Measurements from ENCODE around the gene PHLDB2. TPM values are rescaled to one million over a fixed set of nuclear protein-coding genes. Genes with fewer than 3 reads are reported as not detected.

PHLDB2 gene
- total RNA-seq, 1 experiment from 2014 or later: 143 TPM

DNA sequence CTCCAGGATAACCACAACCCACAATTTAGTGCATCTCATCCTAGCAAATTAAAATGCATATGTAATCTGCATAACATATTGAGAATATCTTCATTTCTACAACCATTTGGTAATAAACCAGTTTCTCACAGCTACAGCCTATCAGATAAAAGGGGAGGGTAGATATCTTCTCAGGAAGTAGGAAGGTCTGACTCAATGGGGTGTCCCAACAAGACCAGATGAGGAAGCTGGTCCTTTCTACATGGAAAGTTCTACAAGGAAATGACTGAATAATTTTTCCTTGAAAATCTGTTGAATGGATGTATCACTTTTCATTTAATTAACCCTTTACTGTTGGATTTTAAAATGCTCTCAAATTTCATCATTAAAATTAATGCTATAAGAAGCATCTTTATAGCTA is 158.0 kb downstream of the PHLDB2 start:
- no peak overlapping the region for H3K4me3 ChIP-seq (replicated peaks in 1 of 2; ENCODE audit: low read depth in 1 of 2, low read length in 2 of 2)
- no TSS peak for BruUV-seq (replicated peaks)
- H3K27ac ChIP-seq (ENCODE audit: low read depth, low read length): no peak overlapping the region
- H3K79me2 ChIP-seq (ENCODE audit: insufficient read depth, low read length): no peaks in the 10 kb centered on the region
- POLR2A ChIA-PET: interaction anchor here (1.4 kb wide), 1 partner anchor 38 kb away, joined by 3 read pairs; the partner anchor contains the start of gene ABHD10
- intact Hi-C loops (cut with micrococcal nuclease): no loop called here
- no peaks in the 10 kb centered on the region for H3K9me3 ChIP-seq (ENCODE audit: control insufficient read depth in 1 of 2, insufficient read depth in 1 of 2, low read depth in 1 of 2, low read length in 2 of 2)
- no peaks in the 10 kb centered on the region for H4K20me1 ChIP-seq (ENCODE audit: insufficient read depth)
- CTCF ChIA-PET: interaction anchor here (1.0 to 1.7 kb wide), 3 partner anchors 9 to 28 kb away, joined by 3 to 6 read pairs (median 4); no protein-coding TSS in a partner anchor
- H3K9me2 ChIP-seq (ENCODE audit: insufficient read depth): no peaks in the 10 kb centered on the region
- ATAC-seq (no peak), DNase-seq (ENCODE audit: low read depth, low spot score) (no peak)
- peak overlapping the region; percentile 20 for H2AFZ ChIP-seq (ENCODE audit: low read depth, low read length, poor library complexity, severe bottlenecking)
- H3K4me2 ChIP-seq (ENCODE audit: low read length): no peak overlapping the region
- RAD21 ChIA-PET (ENCODE audit: low non-redundant PET in 1 of 2, low total read pairs in 2 of 2, uncharacterized antibody in 2 of 2, unreplicated experiment in 2 of 2): no interaction called here
- H3K27me3 ChIP-seq (ENCODE audit: insufficient read depth, low read length): no peaks in the 10 kb centered on the region
- peaks cover 0 to 11% of the 10 kb centered on the region in 2 experiments; a peak in 2 of 4 replicates for H3K4me1 ChIP-seq (ENCODE audit: control insufficient read depth in 1 of 2, insufficient read depth in 2 of 2, low read length in 2 of 2)
- H3K36me3 ChIP-seq (ENCODE audit: control insufficient read depth in 1 of 2, insufficient read depth in 2 of 2, low read length in 2 of 2): no peaks in the 10 kb centered on the region; a peak in 1 of 4 replicates
- no peak for TF ChIP-seq CTCF (IDR thresholded peaks at IDR 0.05 in 2 of 3, conservative IDR thresholded peaks at IDR 0.05 in 1 of 3; ENCODE audit: borderline replicate concordance in 1 of 3, insufficient read depth in 1 of 3, low read depth in 2 of 3, low read length in 2 of 3)
- TF ChIP-seq RAD21 (IDR thresholded peaks at IDR 0.05; ENCODE audit: low read depth): no peak
- no peak overlapping the region for H3K9ac ChIP-seq (ENCODE audit: low read length)

GRCh38 chr3:112018712-112019111 is 159.6 kb downstream of the PHLDB2 start:
- H3K4me2 ChIP-seq (ENCODE audit: low read length): no peak overlapping the region
- H3K4me3 ChIP-seq (replicated peaks in 1 of 2; ENCODE audit: low read depth in 1 of 2, low read length in 2 of 2): no peak overlapping the region
- DNase-seq (ENCODE audit: low read depth, low spot score) (no peak), ATAC-seq (no peak)
- H3K9me2 ChIP-seq (ENCODE audit: insufficient read depth): no peaks in the 10 kb centered on the region
- BruUV-seq (replicated peaks): no TSS peak
- H3K79me2 ChIP-seq (ENCODE audit: insufficient read depth, low read length): no peaks in the 10 kb centered on the region
- TF ChIP-seq CEBPB (IDR thresholded peaks at IDR 0.05; ENCODE audit: low read depth) (no peak), ZFX (IDR thresholded peaks at IDR 0.05) (no peak), TCF7L2 (IDR thresholded peaks at IDR 0.05; ENCODE audit: borderline replicate concordance, extremely low read depth, insufficient read depth, insufficient read length) (no peak), REST (IDR thresholded peaks at IDR 0.05; ENCODE audit: low read depth) (no peak), MAX (IDR thresholded peaks at IDR 0.05) (no peak), SIN3A (IDR thresholded peaks at IDR 0.05; ENCODE audit: low read depth) (no peak)
- TF ChIP-seq, protein P1, sequence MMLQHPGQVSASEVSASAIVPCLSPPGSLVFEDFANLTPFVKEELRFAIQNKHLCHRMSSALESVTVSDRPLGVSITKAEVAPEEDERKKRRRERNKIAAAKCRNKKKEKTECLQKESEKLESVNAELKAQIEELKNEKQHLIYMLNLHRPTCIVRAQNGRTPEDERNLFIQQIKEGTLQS (IDR thresholded peaks at IDR 0.05): no peak
- H3K36me3 ChIP-seq (ENCODE audit: control insufficient read depth in 1 of 2, insufficient read depth in 2 of 2, low read length in 2 of 2): no peaks in the 10 kb centered on the region; a peak in 1 of 4 replicates
- CTCF ChIA-PET: interaction anchor here (1.0 kb wide), 1 partner anchor 16 kb away, joined by 3 read pairs; no protein-coding TSS in a partner anchor
- no peak overlapping the region for H3K9ac ChIP-seq (ENCODE audit: low read length)
- H3K4me1 ChIP-seq (ENCODE audit: control insufficient read depth in 1 of 2, insufficient read depth in 2 of 2, low read length in 2 of 2): peaks cover 0 to 4% of the 10 kb centered on the region in 2 experiments; a peak in 2 of 4 replicates
- H2AFZ ChIP-seq (ENCODE audit: low read depth, low read length, poor library complexity, severe bottlenecking): no peak overlapping the region
- intact Hi-C loops (cut with micrococcal nuclease): no loop called here
- no peaks in the 10 kb centered on the region for H3K27me3 ChIP-seq (ENCODE audit: insufficient read depth, low read length)
- POLR2A ChIA-PET: interaction anchor here (1.4 kb wide), 1 partner anchor 40 kb away, joined by 3 read pairs; the partner anchor contains the start of gene ABHD10
- no peaks in the 10 kb centered on the region for H4K20me1 ChIP-seq (ENCODE audit: insufficient read depth)
- RAD21 ChIA-PET (ENCODE audit: low non-redundant PET in 1 of 2, low total read pairs in 2 of 2, uncharacterized antibody in 2 of 2, unreplicated experiment in 2 of 2): no interaction called here
- H3K27ac ChIP-seq (ENCODE audit: low read depth, low read length): no peak overlapping the region
- H3K9me3 ChIP-seq (ENCODE audit: control insufficient read depth in 1 of 2, insufficient read depth in 1 of 2, low read depth in 1 of 2, low read length in 2 of 2): no peaks in the 10 kb centered on the region
